GM18951 (cell line): ENCODE data around the gene MARCHF10.
"Not testable (repeated sequence)": the region's sequence is repeated elsewhere in the genome, so short reads cannot be mapped to it uniquely, and the experiment has no call there.

ENCODE experiments used
- POLR2A ChIP-seq: IDR thresholded peaks from 4 replicates; pipeline ENCODE4 v1.6.1; 2011; ENCODE audit warnings: mild to moderate bottlenecking; ENCODE audit not compliant: insufficient read length, insufficient read depth; ENCODE audit errors: extremely low read depth
- in situ Hi-C: fragments of 300-500 bp; cut with MboI; formaldehyde crosslinking; loops from one replicate; pipeline ENCODE4 v1.12.0; 2022; ENCODE audit warnings: low sequenced_read_pairs, mixed read lengths, inconsistent platforms; ENCODE audit not compliant: unreplicated experiment

The MARCHF10 gene

GRCh38 chr17:62807812-62808575, at the start of gene MARCHF10:
Gene MARCHF10 (minus strand): TSS chr17:62808314. CDS start chr17:62801735, 6,579 bp downstream.
- no peak for TF ChIP-seq POLR2A
- in situ Hi-C loops = no loop called here

- in situ Hi-C loops = no loop called here
- no peak for TF ChIP-seq POLR2A
These were observed 49.4 kb upstream of the MARCHF10 start for GRCh38 chr17:62857526-62857925.

GRCh38 chr17:62856594-62856993, 48.5 kb upstream of the MARCHF10 start:
- in situ Hi-C loops = no loop called here
- no peak for TF ChIP-seq POLR2A

GRCh38 chr17:62855156-62855555, 47.0 kb upstream of the MARCHF10 start:
- no peak for TF ChIP-seq POLR2A
- in situ Hi-C loops = no loop called here

- TF ChIP-seq POLR2A = no peak
- in situ Hi-C loops = no loop called here
These were observed 46.1 kb upstream of the MARCHF10 start for GRCh38 chr17:62854098-62854680.

- in situ Hi-C loops = no loop called here
- no peak for TF ChIP-seq POLR2A
These were observed 44.1 kb upstream of the MARCHF10 start for GRCh38 chr17:62852195-62852594.

GRCh38 chr17:62849591-62850415, 41.7 kb upstream of the MARCHF10 start:
- in situ Hi-C loops = not testable (repeated sequence)

- in situ Hi-C loops = no loop called here
- TF ChIP-seq POLR2A = no peak
These were observed 40.2 kb upstream of the MARCHF10 start for GRCh38 chr17:62848334-62848733.

- TF ChIP-seq POLR2A = no peak
These were observed 39.3 kb upstream of the MARCHF10 start for GRCh38 chr17:62847426-62847825.

GRCh38 chr17:62840871-62841270, 32.8 kb upstream of the MARCHF10 start:
- in situ Hi-C loops = no loop called here
- TF ChIP-seq POLR2A = no peak

More at GRCh38 chr17:62847426-62847825, 39.3 kb upstream of the MARCHF10 start:
- in situ Hi-C loops = no loop called here

- in situ Hi-C loops = not testable (repeated sequence)
These were observed 25.7 kb upstream of the MARCHF10 start for GRCh38 chr17:62833816-62834215.

- TF ChIP-seq POLR2A = no peak
- in situ Hi-C loops = no loop called here
These were observed 24.3 kb upstream of the MARCHF10 start for GRCh38 chr17:62832405-62832804.

- in situ Hi-C loops = not testable (repeated sequence)
These were observed 23.0 kb upstream of the MARCHF10 start for GRCh38 chr17:62831066-62831465.

GRCh38 chr17:62827746-62828485, 19.8 kb upstream of the MARCHF10 start:
- no peak for TF ChIP-seq POLR2A
- in situ Hi-C loops = no loop called here
